BLaER1 treated with 17β-estradiol and CSF1 and Interleukin-3, amounts not matched to agents 10 nM and 100 nM (cell line): ENCODE measurements around the gene WWOX.

ENCODE experiments used
- H3K27ac ChIP-seq, 11 experiments: shearing (Covaris generic); formaldehyde crosslinking; 2 replicates each; pipeline ENCODE4 v1.8.1; 2022
- H3K27me3 ChIP-seq, 11 experiments: shearing (Covaris generic); formaldehyde crosslinking; 2 replicates each; pipeline ENCODE4 v1.8.1; 2022
- H3K36me3 ChIP-seq, 11 experiments: shearing (Covaris generic); formaldehyde crosslinking; 2 replicates each; pipeline ENCODE4 v1.8.1; 2022
- H3K4me1 ChIP-seq, 10 experiments: shearing (Covaris generic); formaldehyde crosslinking; 2 replicates each; pipeline ENCODE4 v1.8.1; 2022
- H3K4me2 ChIP-seq, 11 experiments: shearing (Covaris generic); formaldehyde crosslinking; 2 replicates each; pipeline ENCODE4 v1.8.1; 2022
- H3K4me3 ChIP-seq, 10 experiments: shearing (Covaris generic); formaldehyde crosslinking; 2 replicates each; pipeline ENCODE4 v1.8.1; 2022
- H3K9ac ChIP-seq, 11 experiments: shearing (Covaris generic); formaldehyde crosslinking; 2 replicates each; pipeline ENCODE4 v1.8.1; 2022
- H3K9me3 ChIP-seq, 11 experiments: shearing (Covaris generic); formaldehyde crosslinking; replicated peaks in 1 of 11; 2 replicates each; pipeline ENCODE4 v1.8.1; 2022
- H4K20me1 ChIP-seq, 11 experiments: shearing (Covaris generic); formaldehyde crosslinking; 2 replicates each; pipeline ENCODE4 v1.8.1; 2022
- Cebpa-rat ChIP-seq, 11 experiments: shearing (Covaris generic); IDR thresholded peaks; 2 replicates each; pipeline ENCODE4 v1.8.1; 2022

Gene WWOX

DNA sequence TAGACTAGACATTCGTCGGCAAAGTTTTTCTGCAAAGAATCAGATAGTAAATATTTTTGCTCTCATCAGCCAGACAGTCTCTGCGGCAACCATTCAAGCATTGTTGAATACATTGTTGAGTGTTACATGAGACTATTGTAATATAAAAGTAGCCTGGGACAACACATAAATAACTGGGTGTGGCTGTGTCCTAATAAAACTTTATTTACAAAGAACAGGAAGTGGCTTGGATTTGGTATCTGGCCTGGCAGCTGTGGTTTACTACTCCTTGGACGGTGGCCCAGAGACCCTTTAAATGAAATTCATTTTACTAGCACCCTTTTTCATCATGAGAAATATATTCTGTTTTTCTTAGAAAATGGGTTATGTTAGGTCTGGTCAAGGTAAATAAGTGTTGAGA is 297.2 kb downstream of the WWOX start:
- H3K9ac ChIP-seq: no peak overlapping the region
- H3K27ac ChIP-seq: no peak overlapping the region
- H3K9me3 ChIP-seq: peaks cover 14 to 18% (median 17%) of the 10 kb centered on the region in 11 experiments
- no peak overlapping the region for H3K4me3 ChIP-seq
- H3K4me2 ChIP-seq: no peak overlapping the region
- TF ChIP-seq Cebpa-rat (IDR thresholded peaks at IDR 0.05): no peak
- H3K27me3 ChIP-seq: no peaks in the 10 kb centered on the region
- H3K4me1 ChIP-seq: 0 out of 20 replicates have a peak, but pooled peaks cover 0 to 6% (median 0%) of the 10 kb centered on the region in 10 experiments
- H4K20me1 ChIP-seq: no peaks in the 10 kb centered on the region
- H3K36me3 ChIP-seq: peaks cover 0 to 7% (median 0%) of the 10 kb centered on the region in 11 experiments; a peak in 4 of 22 replicates

DNA sequence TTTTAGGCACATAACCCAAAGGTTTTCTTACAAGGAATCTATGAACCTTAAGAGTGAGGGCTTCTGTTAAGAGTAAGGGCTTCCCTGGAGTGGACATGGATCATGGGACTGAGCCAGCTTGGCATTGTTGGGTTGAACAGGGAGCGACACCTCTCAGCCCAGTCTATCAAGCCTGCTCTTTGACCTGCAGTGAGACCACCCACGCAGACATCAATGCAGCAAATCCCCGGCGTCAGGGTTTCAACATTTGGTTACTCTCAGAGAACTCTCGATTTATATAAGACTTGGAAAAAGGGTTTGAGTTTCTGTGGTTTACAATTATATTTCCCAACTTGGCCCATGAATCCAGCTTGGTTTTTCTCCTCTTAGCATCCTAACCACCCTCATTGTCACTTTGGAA is 299.9 kb downstream of the WWOX start:
- Histone ChIP-seq H3K4me3 (no peak overlapping the region), H3K36me3 (no peaks in the 10 kb centered on the region), H3K9ac (no peak overlapping the region), H4K20me1 (no peaks in the 10 kb centered on the region), H3K4me1 (0 out of 20 replicates have a peak, but pooled peaks cover 0 to 6% (median 0%) of the 10 kb centered on the region in 10 experiments), H3K27me3 (no peaks in the 10 kb centered on the region), H3K9me3 (no peaks in the 10 kb centered on the region; a peak in 2 of 22 replicates), H3K4me2 (no peak overlapping the region), H3K27ac (no peak overlapping the region)
- no peak for TF ChIP-seq Cebpa-rat (IDR thresholded peaks at IDR 0.05)

DNA sequence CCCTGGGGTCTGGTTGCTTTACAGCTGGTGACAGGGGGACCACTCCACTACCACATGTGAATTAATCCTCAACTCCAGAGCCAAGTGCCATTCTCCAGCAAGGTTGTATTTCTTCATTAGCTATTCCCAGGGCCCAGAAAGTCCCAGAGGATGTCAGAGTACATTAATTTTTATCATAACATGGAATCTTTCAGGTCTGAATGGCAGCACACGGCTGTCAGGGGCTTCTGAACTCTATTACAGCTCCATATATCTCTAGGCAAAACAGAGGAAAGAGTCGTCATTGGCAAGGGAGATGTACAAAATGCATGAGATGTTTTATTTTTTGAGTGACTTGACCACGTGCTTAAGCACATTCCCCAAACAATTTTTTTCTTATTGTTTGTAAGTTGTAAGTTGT is 303.4 kb downstream of the WWOX start:
- 0 out of 22 replicates have a peak, but pooled peaks cover 0 to 7% (median 0%) of the 10 kb centered on the region in 11 experiments for H3K36me3 ChIP-seq
- no peak for TF ChIP-seq Cebpa-rat (IDR thresholded peaks at IDR 0.05)

DNA sequence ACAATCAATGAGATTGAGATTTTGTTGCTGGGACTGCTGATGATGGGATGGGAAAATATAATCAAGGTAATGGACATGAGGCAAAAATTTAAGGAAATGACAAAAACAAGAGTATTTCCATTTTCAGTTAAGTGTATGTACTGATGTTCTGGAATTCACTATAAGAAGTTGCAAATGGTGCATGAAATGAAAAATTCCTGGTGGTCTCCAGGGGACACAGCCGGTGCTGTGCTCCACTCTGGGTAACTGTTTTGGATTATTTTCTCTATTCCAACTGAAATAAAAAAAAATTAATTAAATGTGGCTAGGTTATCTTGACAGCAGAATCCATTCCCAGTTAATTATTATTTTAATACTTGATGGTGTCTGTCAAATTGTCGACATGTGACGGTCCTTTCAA is 305.6 kb downstream of the WWOX start:
- no peak overlapping the region for H3K27ac ChIP-seq

More for the DNA sequence above, 303.4 kb downstream of the WWOX start:
- H3K9me3 ChIP-seq: peaks cover 4 to 13% (median 7%) of the 10 kb centered on the region in 11 experiments
- H3K4me1 ChIP-seq: no peaks in the 10 kb centered on the region
- H3K27me3 ChIP-seq: no peaks in the 10 kb centered on the region
- no peak overlapping the region for H3K9ac ChIP-seq
- no peak overlapping the region for H3K4me2 ChIP-seq
- no peaks in the 10 kb centered on the region for H4K20me1 ChIP-seq
- no peak overlapping the region for H3K27ac ChIP-seq
- H3K4me3 ChIP-seq: no peak overlapping the region

DNA sequence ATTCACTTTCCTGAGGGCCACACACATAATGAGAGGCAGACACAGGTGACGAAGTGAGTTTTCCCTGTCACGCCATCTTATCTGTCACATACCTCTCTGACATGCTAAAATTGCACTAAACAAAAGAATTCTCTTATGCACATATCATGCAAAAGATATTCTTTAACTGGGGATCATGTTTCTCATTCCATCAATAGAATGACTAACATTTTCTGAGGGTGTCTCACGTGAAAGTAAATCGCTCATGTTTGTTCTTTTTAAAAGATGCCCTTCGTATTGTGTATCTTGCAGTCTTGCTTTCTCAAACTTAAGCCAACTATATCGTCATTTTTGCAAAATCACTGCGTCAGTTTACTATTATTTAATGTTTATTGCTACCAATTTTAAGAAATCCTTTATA is 306.4 kb downstream of the WWOX start:
- Histone ChIP-seq H3K4me1 (no peaks in the 10 kb centered on the region), H3K27me3 (no peaks in the 10 kb centered on the region), H4K20me1 (no peaks in the 10 kb centered on the region), H3K36me3 (0 out of 22 replicates have a peak, but pooled peaks cover 0 to 14% (median 0%) of the 10 kb centered on the region in 11 experiments), H3K4me2 (no peak overlapping the region), H3K9me3 (peaks cover 16 to 35% (median 26%) of the 10 kb centered on the region in 11 experiments), H3K27ac (no peak overlapping the region), H3K9ac (no peak overlapping the region), H3K4me3 (no peak overlapping the region)
- TF ChIP-seq Cebpa-rat (IDR thresholded peaks at IDR 0.05): no peak

More for the DNA sequence above, 305.6 kb downstream of the WWOX start:
- no peak for TF ChIP-seq Cebpa-rat (IDR thresholded peaks at IDR 0.05)
- H3K9me3 ChIP-seq: peaks cover 16 to 33% (median 26%) of the 10 kb centered on the region in 11 experiments
- H4K20me1 ChIP-seq: no peaks in the 10 kb centered on the region
- 0 out of 22 replicates have a peak, but pooled peaks cover 0 to 14% (median 0%) of the 10 kb centered on the region in 11 experiments for H3K36me3 ChIP-seq
- H3K4me1 ChIP-seq: no peaks in the 10 kb centered on the region
- no peak overlapping the region for H3K4me2 ChIP-seq
- H3K9ac ChIP-seq: no peak overlapping the region
- no peak overlapping the region for H3K4me3 ChIP-seq
- H3K27me3 ChIP-seq: no peaks in the 10 kb centered on the region

DNA sequence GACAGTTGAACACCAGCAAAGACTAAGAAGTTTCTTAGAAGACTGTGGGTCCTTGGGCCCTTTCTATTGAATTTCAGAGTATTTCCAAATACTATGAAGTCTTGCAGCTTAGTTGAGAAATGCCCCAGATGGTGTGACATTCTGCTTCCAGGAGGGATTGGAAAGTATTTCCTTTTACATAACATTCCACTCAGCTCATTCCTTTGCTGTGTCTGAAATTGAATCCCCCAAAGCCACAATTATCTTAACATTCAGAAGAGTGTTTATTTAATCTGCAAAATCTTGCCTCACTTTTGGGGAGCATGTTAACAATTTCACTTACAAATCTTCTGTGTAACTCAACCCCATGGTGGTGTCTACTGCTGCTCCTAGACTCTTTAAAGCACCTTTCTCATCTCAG is 307.7 kb downstream of the WWOX start:
- Histone ChIP-seq H3K27ac (no peak overlapping the region), H3K9ac (no peak overlapping the region), H3K27me3 (no peaks in the 10 kb centered on the region), H3K4me2 (no peak overlapping the region), H4K20me1 (no peaks in the 10 kb centered on the region), H3K4me1 (no peaks in the 10 kb centered on the region), H3K9me3 (peaks cover 16 to 40% (median 26%) of the 10 kb centered on the region in 11 experiments), H3K36me3 (0 out of 22 replicates have a peak, but pooled peaks cover 0 to 14% (median 0%) of the 10 kb centered on the region in 11 experiments), H3K4me3 (no peak overlapping the region)
- TF ChIP-seq Cebpa-rat (IDR thresholded peaks at IDR 0.05): no peak

DNA sequence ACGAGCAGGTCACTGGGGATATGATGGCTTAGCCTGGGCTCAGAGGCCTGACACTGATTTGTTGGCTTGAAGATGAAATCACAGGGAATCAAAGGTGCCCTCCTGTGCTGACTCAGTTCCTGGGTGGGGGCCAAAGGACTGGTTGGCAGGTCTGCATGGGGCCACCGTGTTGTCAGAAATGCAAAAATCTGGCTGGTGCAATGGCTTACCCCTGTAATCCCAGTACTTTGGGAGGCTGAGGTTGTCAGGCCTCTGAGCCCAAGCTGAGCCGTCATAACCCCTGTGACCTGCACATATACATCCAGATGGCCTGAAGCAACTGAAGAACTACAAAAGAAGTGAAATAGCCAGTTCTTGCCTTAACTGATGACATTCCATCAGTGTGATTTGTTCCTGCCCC is 314.2 kb downstream of the WWOX start:
- Histone ChIP-seq H3K36me3 (no peaks in the 10 kb centered on the region), H3K9me3 (peaks cover 14 to 46% (median 22%) of the 10 kb centered on the region in 11 experiments; a peak in 21 of 22 replicates), H3K27ac (no peak overlapping the region), H3K4me1 (no peaks in the 10 kb centered on the region), H3K4me3 (no peak overlapping the region), H3K27me3 (no peaks in the 10 kb centered on the region), H3K4me2 (no peak overlapping the region), H3K9ac (no peak overlapping the region), H4K20me1 (no peaks in the 10 kb centered on the region)
- TF ChIP-seq Cebpa-rat (IDR thresholded peaks at IDR 0.05): no peak

DNA sequence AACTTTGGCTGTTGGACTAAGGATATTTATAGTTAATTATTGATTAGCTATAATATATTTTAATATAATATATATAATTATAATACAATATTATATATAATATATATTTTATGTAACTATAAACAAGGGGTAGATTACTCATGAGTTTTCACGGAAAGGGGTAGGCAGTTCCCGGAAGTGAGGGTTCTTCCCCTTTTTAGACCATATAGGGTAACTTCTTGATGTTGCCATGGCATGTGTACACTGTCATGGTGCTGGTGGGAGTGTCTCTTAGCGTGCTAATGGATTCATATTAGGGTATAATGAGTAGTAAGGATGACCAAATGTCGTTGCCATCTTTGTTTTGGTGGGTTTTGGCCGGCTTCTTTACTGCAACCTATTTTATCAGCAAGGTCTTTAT is 315.6 kb downstream of the WWOX start:
- no peak for TF ChIP-seq Cebpa-rat (IDR thresholded peaks at IDR 0.05)
- no peaks in the 10 kb centered on the region for H4K20me1 ChIP-seq

DNA sequence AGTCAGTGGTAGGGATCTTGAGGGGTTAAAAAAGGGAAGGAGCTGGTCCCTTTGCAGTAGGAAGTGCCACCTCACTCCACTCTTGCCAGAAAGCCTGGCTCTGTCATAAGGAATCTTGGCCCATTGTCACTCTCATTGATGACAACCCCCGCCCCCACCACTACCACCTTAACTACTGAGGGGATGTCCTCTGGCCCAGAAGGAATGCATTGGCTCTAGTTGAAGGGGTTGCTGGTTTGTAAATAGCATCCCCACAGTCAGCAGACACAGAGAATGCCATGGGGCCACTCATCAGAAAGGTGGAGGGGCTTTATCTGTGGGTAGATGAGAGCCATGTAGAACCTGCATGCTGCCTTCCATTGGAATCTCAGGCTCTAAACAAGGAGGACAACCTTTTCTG is 316.2 kb downstream of the WWOX start:
- H3K27ac ChIP-seq: no peak overlapping the region
- peaks cover 8 to 29% (median 11%) of the 10 kb centered on the region in 11 experiments; a peak in 16 of 22 replicates for H3K9me3 ChIP-seq
- no peak overlapping the region for H3K4me3 ChIP-seq
- H4K20me1 ChIP-seq: no peaks in the 10 kb centered on the region
- no peaks in the 10 kb centered on the region for H3K4me1 ChIP-seq
- no peak for TF ChIP-seq Cebpa-rat (IDR thresholded peaks at IDR 0.05)
- no peaks in the 10 kb centered on the region for H3K27me3 ChIP-seq
- H3K36me3 ChIP-seq: no peaks in the 10 kb centered on the region
- no peak overlapping the region for H3K4me2 ChIP-seq
- no peak overlapping the region for H3K9ac ChIP-seq

More for the DNA sequence above, 315.6 kb downstream of the WWOX start:
- no peak overlapping the region for H3K4me3 ChIP-seq
- H3K27me3 ChIP-seq: no peaks in the 10 kb centered on the region
- H3K4me1 ChIP-seq: no peaks in the 10 kb centered on the region
- H3K9ac ChIP-seq: no peak overlapping the region
- H3K4me2 ChIP-seq: no peak overlapping the region
- H3K9me3 ChIP-seq: peaks cover 8 to 33% (median 12%) of the 10 kb centered on the region in 11 experiments; a peak in 17 of 22 replicates
- H3K36me3 ChIP-seq: no peaks in the 10 kb centered on the region
- no peak overlapping the region for H3K27ac ChIP-seq

DNA sequence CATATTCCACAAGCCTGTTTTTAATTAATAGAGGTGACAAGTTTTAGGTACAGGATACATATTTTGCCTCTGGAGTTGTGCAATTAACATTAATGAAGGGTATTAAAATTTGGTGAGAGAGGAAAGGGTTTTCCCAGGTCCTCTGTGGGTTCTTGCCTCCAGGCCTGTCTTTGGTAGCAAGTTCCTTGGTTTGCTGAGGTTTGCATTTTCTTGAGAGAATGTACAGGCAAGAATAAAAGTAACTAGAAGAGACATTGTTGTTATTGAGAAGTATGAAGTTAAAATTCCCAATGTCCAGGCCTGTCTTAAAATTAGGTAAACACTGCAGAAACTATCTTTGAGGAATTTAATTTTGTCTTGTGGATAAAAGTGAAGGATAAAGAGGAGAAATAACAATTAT is 316.9 kb downstream of the WWOX start:
- no peaks in the 10 kb centered on the region for H4K20me1 ChIP-seq
- no peak overlapping the region for H3K27ac ChIP-seq
- H3K9me3 ChIP-seq: peaks cover 8 to 29% (median 11%) of the 10 kb centered on the region in 11 experiments; a peak in 16 of 22 replicates
- no peaks in the 10 kb centered on the region for H3K27me3 ChIP-seq
- no peaks in the 10 kb centered on the region for H3K4me1 ChIP-seq
- H3K36me3 ChIP-seq: no peaks in the 10 kb centered on the region
- no peak overlapping the region for H3K4me3 ChIP-seq
- H3K9ac ChIP-seq: no peak overlapping the region
- no peak for TF ChIP-seq Cebpa-rat (IDR thresholded peaks at IDR 0.05)
- no peak overlapping the region for H3K4me2 ChIP-seq
